ENCODE results near the gene AFTPH.

DNA sequence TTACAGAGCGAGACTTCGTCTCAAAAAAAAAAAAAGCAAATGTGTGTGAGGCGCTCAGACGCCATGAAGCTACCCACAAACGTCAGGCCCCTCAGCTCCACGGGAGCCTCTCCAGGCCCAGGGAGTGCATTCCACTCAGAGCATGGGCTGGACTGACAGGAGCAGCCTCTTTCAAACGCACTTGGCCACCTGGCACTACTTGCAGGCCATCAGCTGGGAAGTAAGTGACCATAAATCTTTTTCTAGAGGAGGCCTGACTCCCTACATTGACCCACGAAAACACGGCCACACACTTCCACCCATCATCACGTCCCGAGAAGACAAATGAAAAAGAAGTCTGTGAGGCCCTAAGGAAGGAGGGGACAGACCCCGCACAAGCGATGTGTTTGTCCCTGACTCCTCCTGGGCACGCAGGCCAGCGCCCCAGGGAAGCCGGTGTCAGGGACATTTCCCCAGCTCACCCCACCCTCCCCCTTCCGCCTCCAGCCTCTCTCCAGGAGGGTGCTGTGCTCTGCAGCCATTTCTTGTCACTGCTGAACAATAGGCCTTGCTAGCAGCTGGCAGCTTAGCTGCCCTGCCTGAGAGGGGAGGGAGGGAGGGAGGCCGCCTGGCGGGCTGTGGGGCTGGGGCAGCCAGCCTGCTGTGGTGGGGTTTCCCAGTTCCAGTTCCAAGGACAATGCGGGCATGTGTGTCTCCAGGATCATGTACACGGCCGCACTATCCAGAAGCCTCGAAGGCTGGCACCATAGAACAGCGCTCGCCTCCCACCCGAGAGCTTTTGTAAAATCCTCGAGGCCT is 103.0 kb downstream of the AFTPH start:
- TF ChIP-seq, protein P1, sequence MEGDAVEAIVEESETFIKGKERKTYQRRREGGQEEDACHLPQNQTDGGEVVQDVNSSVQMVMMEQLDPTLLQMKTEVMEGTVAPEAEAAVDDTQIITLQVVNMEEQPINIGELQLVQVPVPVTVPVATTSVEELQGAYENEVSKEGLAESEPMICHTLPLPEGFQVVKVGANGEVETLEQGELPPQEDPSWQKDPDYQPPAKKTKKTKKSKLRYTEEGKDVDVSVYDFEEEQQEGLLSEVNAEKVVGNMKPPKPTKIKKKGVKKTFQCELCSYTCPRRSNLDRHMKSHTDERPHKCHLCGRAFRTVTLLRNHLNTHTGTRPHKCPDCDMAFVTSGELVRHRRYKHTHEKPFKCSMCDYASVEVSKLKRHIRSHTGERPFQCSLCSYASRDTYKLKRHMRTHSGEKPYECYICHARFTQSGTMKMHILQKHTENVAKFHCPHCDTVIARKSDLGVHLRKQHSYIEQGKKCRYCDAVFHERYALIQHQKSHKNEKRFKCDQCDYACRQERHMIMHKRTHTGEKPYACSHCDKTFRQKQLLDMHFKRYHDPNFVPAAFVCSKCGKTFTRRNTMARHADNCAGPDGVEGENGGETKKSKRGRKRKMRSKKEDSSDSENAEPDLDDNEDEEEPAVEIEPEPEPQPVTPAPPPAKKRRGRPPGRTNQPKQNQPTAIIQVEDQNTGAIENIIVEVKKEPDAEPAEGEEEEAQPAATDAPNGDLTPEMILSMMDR (IDR thresholded peaks at IDR 0.05; ENCODE audit: insufficient read depth, low read length, poor library complexity, severe bottlenecking): no peak
- TF ChIP-seq EZH2phosphoT487 (conservative IDR thresholded peaks at IDR 0.05; ENCODE audit: low read length): no peak
